HepG2 (cell line): ENCODE data around the gene RAB40AL. TPM values are rescaled to one million over a fixed set of nuclear protein-coding genes. Genes with fewer than 3 reads are reported as not detected.

Source experiments
- ATAC-seq: fragments of 200-7000 bp; cut with Tn5 transposase; 3 replicates; pipeline ENCODE4 v1.9.1; 2020; ENCODE audit warnings: mild to moderate bottlenecking, moderate library complexity
- BruUV-seq: library from RNA; stranded (reverse); fragments of 400-500 nt; replicated peaks from 2 replicates; lab custom pipeline; 2021; lab: Mats Ljungman, UMichigan
- CTCF ChIA-PET: fragments of 300-600 bp; formaldehyde crosslinking; extraction: SDS; loops from one replicate; lab custom pipeline; 2021; ENCODE audit warnings: low total read pairs, inconsistent platforms, low intra/inter-chr PET ratio; lab: Yijun Ruan, JAX
- POLR2A ChIA-PET: fragments of 350-600 bp; sonication (Branson Sonifier 250); formaldehyde crosslinking; loops from one replicate; lab custom pipeline; 2020; ENCODE audit warnings: antibody characterized with exemption, inconsistent platforms; lab: Yijun Ruan, JAX
- DNase-seq: peaks from one replicate; pipeline ENCODE4 v3.0.0-alpha.2; 2015; ENCODE audit warnings: low spot score
- FAIRE-seq: peaks from 3 replicates; lab custom pipeline; 2011; peaks lifted over from hg19 to GRCh38; lab: Jason Lieb, UNC
- H2AFZ ChIP-seq: one replicate; pipeline ENCODE4 v1.6.1; 2011; ENCODE audit warnings: low read length, inconsistent platforms
- H3K27ac ChIP-seq: fragments of 300-600 bp; 3 replicates; pipeline ENCODE4 v1.8.0; 2011; ENCODE audit warnings: mixed run types, mild to moderate bottlenecking, mixed read lengths, low read length, inconsistent platforms; ENCODE audit not compliant: insufficient read depth; ENCODE audit errors: extremely low read length
- H3K27me3 ChIP-seq, 2 experiments: fragments of 200-600 bp in 1 of 2; 2 replicates in 1 of 2; 3 replicates in 1 of 2; pipeline versions ENCODE4 v1.6.0 to v1.8.0; 2011; ENCODE audit warnings: low read length in 2 of 2, mild to moderate bottlenecking in 2 of 2, moderate library complexity in 2 of 2, inconsistent platforms in 1 of 2; ENCODE audit not compliant: insufficient read depth in 2 of 2, control insufficient read depth in 1 of 2
- H3K36me3 ChIP-seq, 2 experiments: fragments of 200-600 bp in 1 of 2; replicated peaks in 1 of 2; 2 replicates in 1 of 2; 3 replicates in 1 of 2; pipeline versions ENCODE4 v1.5.1 to v1.8.0; 2011; ENCODE audit warnings: low read length in 2 of 2, inconsistent platforms in 1 of 2; ENCODE audit not compliant: insufficient read depth in 2 of 2, control insufficient read depth in 1 of 2
- H3K4me1 ChIP-seq: 2 replicates; pipeline ENCODE4 v1.5.1; 2012; ENCODE audit warnings: low read length, inconsistent platforms; ENCODE audit not compliant: insufficient read depth
- H3K4me2 ChIP-seq: 2 replicates; pipeline ENCODE4 v1.6.0; 2011; ENCODE audit warnings: low read depth, low read length, inconsistent platforms
- H3K4me3 ChIP-seq, 3 experiments: fragments of 200-600 bp in 1 of 3; sonication (generic), shearing (Covaris generic) in 1 of 3; replicated peaks in 1 of 3; 2 replicates each; pipeline ENCODE4 v1.5.1; 2011 to 2016; ENCODE audit warnings: low read length in 3 of 3, inconsistent platforms in 2 of 3, low read depth in 2 of 3, mild to moderate bottlenecking in 2 of 3, control low read depth in 1 of 3, mixed read lengths in 1 of 3; ENCODE audit not compliant: insufficient read depth in 1 of 3
- H3K79me2 ChIP-seq: one replicate; pipeline ENCODE4 v1.6.1; 2011; ENCODE audit warnings: low read length, inconsistent platforms; ENCODE audit not compliant: insufficient read depth
- H3K9ac ChIP-seq: 2 replicates; pipeline ENCODE4 v1.6.0; 2011; ENCODE audit warnings: mild to moderate bottlenecking, low read depth, low read length, inconsistent platforms; ENCODE audit not compliant: insufficient read depth
- H3K9me3 ChIP-seq: 2 replicates; pipeline ENCODE4 v1.5.1; 2012; ENCODE audit warnings: mild to moderate bottlenecking, low read length
- H4K20me1 ChIP-seq: 2 replicates; pipeline ENCODE4 v1.6.0; 2011; ENCODE audit warnings: inconsistent platforms, mild to moderate bottlenecking, low read length, moderate library complexity; ENCODE audit not compliant: insufficient read depth
- CBFB ChIP-seq: sonication (generic); formaldehyde crosslinking; IDR thresholded peaks from 2 replicates; pipeline ENCODE4 v1.4.0; 2020; ENCODE audit warnings: missing genetic modification reagents
- JUNB ChIP-seq: sonication (generic); formaldehyde crosslinking; IDR thresholded peaks from 2 replicates; pipeline ENCODE4 v1.8.0; 2022; ENCODE audit warnings: missing genetic modification reagents, mild to moderate bottlenecking, borderline replicate concordance
- NFE2L2 ChIP-seq: fragments of 150-350 bp; IDR thresholded peaks from 2 replicates; pipeline ENCODE4 v1.6.1; 2014; ENCODE audit warnings: low read length
- NKX3-1 ChIP-seq: sonication (generic); formaldehyde crosslinking; IDR thresholded peaks from 2 replicates; pipeline ENCODE4 v1.5.0; 2020; ENCODE audit warnings: missing genetic modification reagents
- RELA ChIP-seq: sonication (generic); formaldehyde crosslinking; IDR thresholded peaks from 2 replicates; pipeline ENCODE4 v1.4.0; 2020; ENCODE audit warnings: missing genetic modification reagents
- REPIN1 ChIP-seq: sonication (generic); formaldehyde crosslinking; IDR thresholded peaks from 2 replicates; pipeline ENCODE4 v1.8.0; 2022; ENCODE audit warnings: missing genetic modification reagents, low read depth, mild to moderate bottlenecking, borderline replicate concordance
- YY1 ChIP-seq: IDR thresholded peaks from 2 replicates; pipeline ENCODE4 v1.6.1; 2011; ENCODE audit warnings: low read length, low read depth, moderate library complexity, mild to moderate bottlenecking; ENCODE audit not compliant: insufficient read depth, insufficient replicate concordance
- ZBTB3 ChIP-seq: sonication (generic); formaldehyde crosslinking; IDR thresholded peaks from 2 replicates; pipeline ENCODE4 v1.4.0; 2020; ENCODE audit warnings: low read depth, mild to moderate bottlenecking, moderate library complexity, missing genetic modification reagents, borderline replicate concordance
- ZNF615 ChIP-seq: sonication (generic); formaldehyde crosslinking; IDR thresholded peaks from 2 replicates; pipeline ENCODE4 v1.5.0; 2020; ENCODE audit warnings: mild to moderate bottlenecking, missing genetic modification reagents, borderline replicate concordance
- ZNF749 ChIP-seq: sonication (generic); formaldehyde crosslinking; IDR thresholded peaks from 2 replicates; pipeline ENCODE4 v1.8.0; 2022; ENCODE audit warnings: mild to moderate bottlenecking, missing genetic modification reagents, moderate library complexity, borderline replicate concordance
- ZNF850 ChIP-seq: sonication (generic); formaldehyde crosslinking; conservative IDR thresholded peaks from 2 replicates; pipeline ENCODE4 v1.9.0; 2021; ENCODE audit warnings: mild to moderate bottlenecking, missing genetic modification reagents
- WGBS: methylation state at CpG from one replicate; pipeline ENCODE4 v1.1.6; 2017; ENCODE audit warnings: low lambda C conversion rate; 5-methylcytosine and 5-hydroxymethylcytosine counted together
- in situ Hi-C: cut with HindIII; loops from 2 replicates; pipeline ENCODE4 v1.10.0; 2017; ENCODE audit warnings: low pct_unique_long_range_greater_than_20kb; ENCODE audit not compliant: extremely low pct_ligation_motif_present
- intact Hi-C: fragments of 100-400 bp; cut with micrococcal nuclease; formaldehyde crosslinking; loops from one replicate; pipeline ENCODE4 v1.10.0; 2022; ENCODE audit not compliant: unreplicated experiment
- polyA plus RNA-seq, 8 experiments: library from polyadenylated mRNA; depleted of rRNA in 3 of 8; stranded (reverse) in 7 of 8; unstranded in 1 of 8; fragments of >200 nt; fragmentation: Illumina TruSeq in 4 of 8; extraction: Trizol in 4 of 8; gene quantifications; 2 replicates each; pipeline versions ENCODE4 v1.2.1 to v1.2.3, GENCODE V29; 2011 to 2016; ENCODE audit warnings: low read depth in 4 of 8, missing spikeins in 1 of 8, mixed read lengths in 1 of 8; ENCODE audit not compliant: insufficient read depth in 1 of 8
- total RNA-seq, 5 experiments: library from RNA; depleted of rRNA; stranded (reverse); fragments of >200 nt; fragmentation: Illumina TruSeq; extraction: Trizol; gene quantifications; 2 replicates each; pipeline ENCODE4 v1.2.3, GENCODE V29; 2016; ENCODE audit warnings: low read depth in 1 of 5
- TF ChIP-seq, protein P1 (sequence below), 2 experiments: sonication (generic) in 1 of 2; formaldehyde crosslinking in 1 of 2; IDR thresholded peaks; 2 replicates each; pipeline versions ENCODE4 v1.5.1 to v1.6.1; 2011 to 2020; ENCODE audit warnings: borderline replicate concordance in 1 of 2, low read depth in 1 of 2, low read length in 1 of 2, mild to moderate bottlenecking in 1 of 2, missing genetic modification reagents in 1 of 2, moderate library complexity in 1 of 2
- TF ChIP-seq, protein P2 (sequence below): sonication (generic); formaldehyde crosslinking; IDR thresholded peaks from 2 replicates; pipeline ENCODE4 v1.4.0; 2020; ENCODE audit warnings: missing genetic modification reagents
- TF ChIP-seq, protein P3 (sequence below): sonication (generic); formaldehyde crosslinking; IDR thresholded peaks from 2 replicates; pipeline ENCODE4 v1.4.0; 2020; ENCODE audit warnings: missing genetic modification reagents, borderline replicate concordance

RAB40AL gene
- total and polyA plus RNA-seq, 2 of the 13 experiments (the other 11 are each of a cell fraction or from before 2014, with no cell fraction given) = 0.08 to 0.40 TPM

DNA sequence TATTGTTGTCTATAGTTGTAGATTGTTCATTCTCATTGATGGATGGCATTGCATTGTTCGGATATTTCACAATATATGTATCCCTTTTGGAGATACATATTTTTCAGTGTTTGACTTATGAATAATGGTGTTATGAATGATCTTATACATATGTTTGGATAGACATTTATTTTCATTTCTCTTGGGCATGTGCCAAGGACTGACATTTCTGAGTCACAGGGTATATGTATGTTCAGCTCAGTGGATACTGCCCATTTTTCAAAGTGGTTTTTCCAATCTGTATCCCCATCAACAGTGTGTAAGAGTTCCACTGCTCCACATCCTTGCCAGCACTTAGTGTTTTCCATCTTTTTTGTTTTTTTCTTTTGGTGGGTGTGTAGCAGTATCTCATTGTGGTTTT, 45.0 kb upstream of the RAB40AL start:
- no peak overlapping the region for H3K4me3 ChIP-seq
- H3K4me2 ChIP-seq = no peak overlapping the region
- no peaks in the 10 kb centered on the region for H3K27me3 ChIP-seq
- ATAC-seq (no peak), DNase-seq (no peak), FAIRE-seq (no peak)
- no peaks in the 10 kb centered on the region for H3K79me2 ChIP-seq
- H3K36me3 ChIP-seq = no peaks in the 10 kb centered on the region
- no peak overlapping the region for H2AFZ ChIP-seq
- no peak overlapping the region for H3K9ac ChIP-seq
- 94% methylated on average over 1 of the region's 1 CpG for WGBS
- in situ Hi-C loops = no loop called here
- POLR2A ChIA-PET = no interaction called here
- no peaks in the 10 kb centered on the region for H4K20me1 ChIP-seq
- BruUV-seq = no TSS peak
- no peaks in the 10 kb centered on the region for H3K4me1 ChIP-seq
- H3K9me3 ChIP-seq = no peaks in the 10 kb centered on the region
- intact Hi-C loops = no loop called here
- CTCF ChIA-PET = no interaction called here
- H3K27ac ChIP-seq = no peak overlapping the region
- TF ChIP-seq RELA (no peak), YY1 (no peak), NKX3-1 (CRISPR knock-in tag) (no peak), ZNF850 (CRISPR knock-in tag) (no peak), NFE2L2 (no peak), JUNB (no peak), ZNF749 (no peak), ZBTB3 (CRISPR knock-in tag) (no peak), REPIN1 (CRISPR knock-in tag) (no peak), CBFB (CRISPR knock-in tag) (no peak), ZNF615 (no peak)
- TF ChIP-seq, protein P1, sequence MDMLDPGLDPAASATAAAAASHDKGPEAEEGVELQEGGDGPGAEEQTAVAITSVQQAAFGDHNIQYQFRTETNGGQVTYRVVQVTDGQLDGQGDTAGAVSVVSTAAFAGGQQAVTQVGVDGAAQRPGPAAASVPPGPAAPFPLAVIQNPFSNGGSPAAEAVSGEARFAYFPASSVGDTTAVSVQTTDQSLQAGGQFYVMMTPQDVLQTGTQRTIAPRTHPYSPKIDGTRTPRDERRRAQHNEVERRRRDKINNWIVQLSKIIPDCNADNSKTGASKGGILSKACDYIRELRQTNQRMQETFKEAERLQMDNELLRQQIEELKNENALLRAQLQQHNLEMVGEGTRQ (IDR thresholded peaks at IDR 0.05; ENCODE audit: low read depth, low read length) = no peak
- TF ChIP-seq, protein P1 (CRISPR knock-in tag; IDR thresholded peaks at IDR 0.05; ENCODE audit: borderline replicate concordance) = no peak
- TF ChIP-seq, protein P2, sequence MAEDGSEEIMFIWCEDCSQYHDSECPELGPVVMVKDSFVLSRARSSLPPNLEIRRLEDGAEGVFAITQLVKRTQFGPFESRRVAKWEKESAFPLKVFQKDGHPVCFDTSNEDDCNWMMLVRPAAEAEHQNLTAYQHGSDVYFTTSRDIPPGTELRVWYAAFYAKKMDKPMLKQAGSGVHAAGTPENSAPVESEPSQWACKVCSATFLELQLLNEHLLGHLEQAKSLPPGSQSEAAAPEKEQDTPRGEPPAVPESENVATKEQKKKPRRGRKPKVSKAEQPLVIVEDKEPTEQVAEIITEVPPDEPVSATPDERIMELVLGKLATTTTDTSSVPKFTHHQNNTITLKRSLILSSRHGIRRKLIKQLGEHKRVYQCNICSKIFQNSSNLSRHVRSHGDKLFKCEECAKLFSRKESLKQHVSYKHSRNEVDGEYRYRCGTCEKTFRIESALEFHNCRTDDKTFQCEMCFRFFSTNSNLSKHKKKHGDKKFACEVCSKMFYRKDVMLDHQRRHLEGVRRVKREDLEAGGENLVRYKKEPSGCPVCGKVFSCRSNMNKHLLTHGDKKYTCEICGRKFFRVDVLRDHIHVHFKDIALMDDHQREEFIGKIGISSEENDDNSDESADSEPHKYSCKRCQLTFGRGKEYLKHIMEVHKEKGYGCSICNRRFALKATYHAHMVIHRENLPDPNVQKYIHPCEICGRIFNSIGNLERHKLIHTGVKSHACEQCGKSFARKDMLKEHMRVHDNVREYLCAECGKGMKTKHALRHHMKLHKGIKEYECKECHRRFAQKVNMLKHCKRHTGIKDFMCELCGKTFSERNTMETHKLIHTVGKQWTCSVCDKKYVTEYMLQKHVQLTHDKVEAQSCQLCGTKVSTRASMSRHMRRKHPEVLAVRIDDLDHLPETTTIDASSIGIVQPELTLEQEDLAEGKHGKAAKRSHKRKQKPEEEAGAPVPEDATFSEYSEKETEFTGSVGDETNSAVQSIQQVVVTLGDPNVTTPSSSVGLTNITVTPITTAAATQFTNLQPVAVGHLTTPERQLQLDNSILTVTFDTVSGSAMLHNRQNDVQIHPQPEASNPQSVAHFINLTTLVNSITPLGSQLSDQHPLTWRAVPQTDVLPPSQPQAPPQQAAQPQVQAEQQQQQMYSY (CRISPR knock-in tag) = no peak
- TF ChIP-seq, protein P3, sequence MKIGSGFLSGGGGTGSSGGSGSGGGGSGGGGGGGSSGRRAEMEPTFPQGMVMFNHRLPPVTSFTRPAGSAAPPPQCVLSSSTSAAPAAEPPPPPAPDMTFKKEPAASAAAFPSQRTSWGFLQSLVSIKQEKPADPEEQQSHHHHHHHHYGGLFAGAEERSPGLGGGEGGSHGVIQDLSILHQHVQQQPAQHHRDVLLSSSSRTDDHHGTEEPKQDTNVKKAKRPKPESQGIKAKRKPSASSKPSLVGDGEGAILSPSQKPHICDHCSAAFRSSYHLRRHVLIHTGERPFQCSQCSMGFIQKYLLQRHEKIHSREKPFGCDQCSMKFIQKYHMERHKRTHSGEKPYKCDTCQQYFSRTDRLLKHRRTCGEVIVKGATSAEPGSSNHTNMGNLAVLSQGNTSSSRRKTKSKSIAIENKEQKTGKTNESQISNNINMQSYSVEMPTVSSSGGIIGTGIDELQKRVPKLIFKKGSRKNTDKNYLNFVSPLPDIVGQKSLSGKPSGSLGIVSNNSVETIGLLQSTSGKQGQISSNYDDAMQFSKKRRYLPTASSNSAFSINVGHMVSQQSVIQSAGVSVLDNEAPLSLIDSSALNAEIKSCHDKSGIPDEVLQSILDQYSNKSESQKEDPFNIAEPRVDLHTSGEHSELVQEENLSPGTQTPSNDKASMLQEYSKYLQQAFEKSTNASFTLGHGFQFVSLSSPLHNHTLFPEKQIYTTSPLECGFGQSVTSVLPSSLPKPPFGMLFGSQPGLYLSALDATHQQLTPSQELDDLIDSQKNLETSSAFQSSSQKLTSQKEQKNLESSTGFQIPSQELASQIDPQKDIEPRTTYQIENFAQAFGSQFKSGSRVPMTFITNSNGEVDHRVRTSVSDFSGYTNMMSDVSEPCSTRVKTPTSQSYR (CRISPR knock-in tag) = no peak
